Measurements from ENCODE around the gene CLSTN3. TPM values are rescaled to one million over a fixed set of nuclear protein-coding genes. Genes with fewer than 3 reads are reported as not detected.

CLSTN3 gene
- total and polyA plus RNA-seq, 9 of the 15 experiments (the other 6 are each of a cell fraction or from before 2014, with no cell fraction given), result 0.08 to 23.2 (median 11.0) TPM

DNA sequence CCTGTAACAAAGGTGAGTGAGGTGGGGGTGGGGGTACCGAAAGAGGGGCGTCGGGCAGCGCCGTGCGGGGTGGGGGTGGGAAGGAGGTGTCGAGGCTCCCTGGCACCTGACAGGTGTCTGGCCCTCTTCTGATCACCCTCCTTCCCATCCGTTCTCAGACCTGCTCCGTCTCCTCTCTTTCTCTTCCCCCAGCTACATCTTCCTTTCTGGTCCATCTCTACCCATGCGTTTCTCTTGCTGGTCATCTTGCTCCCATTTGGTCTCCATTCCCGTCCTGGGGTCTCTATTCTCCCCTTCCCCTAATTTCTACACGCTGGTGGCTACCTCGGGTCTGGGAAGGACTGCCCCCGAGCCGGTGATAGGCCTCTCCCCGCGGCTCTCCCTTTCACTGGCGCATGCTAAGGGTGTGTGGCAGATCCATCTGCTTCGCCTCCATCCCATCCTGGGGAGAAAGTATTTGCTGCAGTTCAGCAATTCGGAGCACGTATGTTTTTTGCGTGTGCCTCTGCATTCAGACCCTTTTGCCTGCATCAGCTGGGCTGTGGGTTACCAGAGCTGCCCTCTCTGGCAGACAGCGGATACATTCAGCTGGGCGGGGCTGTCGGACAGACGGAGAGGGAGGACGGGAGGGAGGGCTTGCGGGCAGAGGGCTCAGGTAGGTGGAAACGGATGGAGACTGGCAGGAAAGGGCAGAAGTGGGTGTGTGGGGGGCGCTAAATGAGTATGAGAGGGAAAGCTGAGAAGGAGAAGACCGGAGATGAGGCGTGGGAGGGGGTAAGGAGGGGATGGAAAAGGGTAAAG lies 730 bp downstream of the CLSTN3 start (continued):
- TF ChIP-seq, protein P1, sequence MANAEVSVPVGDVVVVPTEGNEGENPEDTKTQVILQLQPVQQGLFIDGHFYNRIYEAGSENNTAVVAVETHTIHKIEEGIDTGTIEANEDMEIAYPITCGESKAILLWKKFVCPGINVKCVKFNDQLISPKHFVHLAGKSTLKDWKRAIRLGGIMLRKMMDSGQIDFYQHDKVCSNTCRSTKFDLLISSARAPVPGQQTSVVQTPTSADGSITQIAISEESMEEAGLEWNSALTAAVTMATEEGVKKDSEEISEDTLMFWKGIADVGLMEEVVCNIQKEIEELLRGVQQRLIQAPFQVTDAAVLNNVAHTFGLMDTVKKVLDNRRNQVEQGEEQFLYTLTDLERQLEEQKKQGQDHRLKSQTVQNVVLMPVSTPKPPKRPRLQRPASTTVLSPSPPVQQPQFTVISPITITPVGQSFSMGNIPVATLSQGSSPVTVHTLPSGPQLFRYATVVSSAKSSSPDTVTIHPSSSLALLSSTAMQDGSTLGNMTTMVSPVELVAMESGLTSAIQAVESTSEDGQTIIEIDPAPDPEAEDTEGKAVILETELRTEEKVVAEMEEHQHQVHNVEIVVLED (CRISPR knock-in tag; IDR thresholded peaks at IDR 0.05), result no peak
- no peak for TF ChIP-seq FOXJ3 (CRISPR knock-in tag; IDR thresholded peaks at IDR 0.05)
- peak; percentile 13 for TF ChIP-seq DACH1 (IDR thresholded peaks at IDR 0.05; ENCODE audit: partially characterized antibody)
- no peak for TF ChIP-seq HNRNPUL1 (IDR thresholded peaks at IDR 0.05; ENCODE audit: low read length)
- TF ChIP-seq CCNT2 (IDR thresholded peaks at IDR 0.05; ENCODE audit: borderline replicate concordance, extremely low read depth, insufficient read length, low read depth, low read length), result no peak
- TF ChIP-seq LCOR (CRISPR knock-in tag; IDR thresholded peaks at IDR 0.05), result no peak
- TF ChIP-seq, protein P2, sequence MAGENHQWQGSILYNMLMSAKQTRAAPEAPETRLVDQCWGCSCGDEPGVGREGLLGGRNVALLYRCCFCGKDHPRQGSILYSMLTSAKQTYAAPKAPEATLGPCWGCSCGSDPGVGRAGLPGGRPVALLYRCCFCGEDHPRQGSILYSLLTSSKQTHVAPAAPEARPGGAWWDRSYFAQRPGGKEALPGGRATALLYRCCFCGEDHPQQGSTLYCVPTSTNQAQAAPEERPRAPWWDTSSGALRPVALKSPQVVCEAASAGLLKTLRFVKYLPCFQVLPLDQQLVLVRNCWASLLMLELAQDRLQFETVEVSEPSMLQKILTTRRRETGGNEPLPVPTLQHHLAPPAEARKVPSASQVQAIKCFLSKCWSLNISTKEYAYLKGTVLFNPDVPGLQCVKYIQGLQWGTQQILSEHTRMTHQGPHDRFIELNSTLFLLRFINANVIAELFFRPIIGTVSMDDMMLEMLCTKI (IDR thresholded peaks at IDR 0.05; ENCODE audit: partially characterized antibody), result no peak
- no peak for TF ChIP-seq CSDE1 (IDR thresholded peaks at IDR 0.05)
- TF ChIP-seq CTBP1 (IDR thresholded peaks at IDR 0.05; ENCODE audit: borderline replicate concordance), result peak; percentile 26; the same call in 1 of the 2 replicates

Measured in K562 (cell line).